Lower leg skin (tissue), 4 donors: ENCODE measurements around the gene PHLDA1. TPM values are rescaled to one million over a fixed set of nuclear protein-coding genes. Genes with fewer than 3 reads are reported as not detected.

ENCODE experiments used
- DNase-seq, 2 donors: peaks; one replicate each; pipeline ENCODE4 v3.0.0-alpha.2; 2019; ENCODE audit warnings: low spot score in 2 of 2
- H3K4me3 ChIP-seq: fragments of 200-600 bp; sonication (generic); 2 replicates; pipeline ENCODE4 v1.5.1; 2017; ENCODE audit warnings: mild to moderate bottlenecking, low read depth; ENCODE audit not compliant: poor library complexity, severe bottlenecking
- CTCF ChIP-seq, 3 donors: fragments of 450-650 bp; IDR thresholded peaks; one replicate each; pipeline ENCODE4 v1.5.1; 2016; ENCODE audit warnings: antibody characterized with exemption in 3 of 3, mild to moderate bottlenecking in 3 of 3, moderate library complexity in 2 of 3
- POLR2A ChIP-seq, 2 donors: fragments of 450-650 bp; IDR thresholded peaks; one replicate each; pipeline ENCODE4 v1.6.1; 2016 to 2017; ENCODE audit warnings: antibody characterized with exemption in 2 of 2, mild to moderate bottlenecking in 1 of 2, moderate library complexity in 1 of 2
- WGBS, 2 donors: methylation state at CpG; one replicate each; pipeline ENCODE4 v1.1.5; 2018; 5-methylcytosine and 5-hydroxymethylcytosine counted together
- intact Hi-C: fragments of 100-400 bp; cut with DNase I; formaldehyde crosslinking; loops from one replicate; pipeline ENCODE4 v1.15.0; 2023; ENCODE audit warnings: low total_unique reads
- total RNA-seq, 4 donors: library from RNA; depleted of rRNA; stranded (reverse); fragments of >200 nt; gene quantifications; one replicate each; pipeline ENCODE4 v1.1.0, GENCODE V29; 2016

Gene PHLDA1
- total RNA-seq, 4 donors from 2014 or later = 11.1 to 39.9 (median 19.6) TPM

- TF ChIP-seq CTCF (IDR thresholded peaks at IDR 0.05) (no peak), POLR2A (IDR thresholded peaks at IDR 0.05) (no peak)
- WGBS, 2 donors = 63 to 73% methylated on average over 10 of the region's 10 CpGs
- intact Hi-C loops = loop anchor here (10.0 kb wide), 1 partner anchor 1183 kb away; no protein-coding TSS in a partner anchor
- DNase-seq = no peak
- H3K4me3 ChIP-seq = no peak overlapping the region
These were observed 50.1 kb downstream of the PHLDA1 start for GRCh38 chr12:75981247-75982168.

- intact Hi-C loops = no loop called here
- 65 to 72% methylated on average over 2 of the region's 2 CpGs for WGBS, 2 donors
- no peak for DNase-seq
- H3K4me3 ChIP-seq = no peak overlapping the region
- TF ChIP-seq CTCF (IDR thresholded peaks at IDR 0.05) (no peak), POLR2A (IDR thresholded peaks at IDR 0.05) (no peak)
These were observed 52.4 kb downstream of the PHLDA1 start for GRCh38 chr12:75979181-75979580.

- 94 to 96% methylated on average over 3 of the region's 3 CpGs for WGBS, 2 donors
These were observed 52.9 kb downstream of the PHLDA1 start for GRCh38 chr12:75978677-75979076.

GRCh38 chr12:75977952-75978671, 53.5 kb downstream of the PHLDA1 start:
- peak in 1 of 2 donors; percentile 77 for DNase-seq
- no peak for TF ChIP-seq POLR2A (IDR thresholded peaks at IDR 0.05)
- TF ChIP-seq CTCF (IDR thresholded peaks at IDR 0.05) = peak in 1 of 3 donors; percentile 45
- H3K4me3 ChIP-seq = no peak overlapping the region
- 32 to 34% methylated on average over 5 of the region's 5 CpGs for WGBS, 2 donors
- intact Hi-C loops = no loop called here

More at GRCh38 chr12:75978677-75979076, 52.9 kb downstream of the PHLDA1 start:
- intact Hi-C loops = no loop called here
- H3K4me3 ChIP-seq = no peak overlapping the region
- DNase-seq = no peak
- TF ChIP-seq POLR2A (IDR thresholded peaks at IDR 0.05) (no peak), CTCF (IDR thresholded peaks at IDR 0.05) (no peak)

- intact Hi-C loops = no loop called here
- DNase-seq = no peak
- no peak for TF ChIP-seq CTCF (IDR thresholded peaks at IDR 0.05)
- TF ChIP-seq POLR2A (IDR thresholded peaks at IDR 0.05) = no peak
- no peak overlapping the region for H3K4me3 ChIP-seq
- WGBS, 2 donors = 58 to 66% methylated on average over 5 of the region's 5 CpGs
These were observed 54.0 kb downstream of the PHLDA1 start for GRCh38 chr12:75977590-75977951.
